NB4 (cell line): ENCODE measurements around the gene IHH.

Experiments used
- DNase-seq: peaks from one replicate; pipeline ENCODE4 v3.0.0; 2010; ENCODE audit warnings: low read depth
- H3K4me3 ChIP-seq: one replicate; pipeline ENCODE4 v1.5.1; 2011; ENCODE audit warnings: mild to moderate bottlenecking, low read depth, low read length, moderate library complexity
- MYC ChIP-seq: IDR thresholded peaks from 2 replicates; pipeline ENCODE4 v1.6.1; 2011; ENCODE audit warnings: low read depth, low read length
- POLR2A ChIP-seq: IDR thresholded peaks from 2 replicates; pipeline ENCODE4 v1.6.1; 2011; ENCODE audit warnings: mild to moderate bottlenecking; ENCODE audit not compliant: insufficient read length; ENCODE audit errors: extremely low read depth
- TF ChIP-seq, protein P1 (sequence below): IDR thresholded peaks from one replicate; pipeline ENCODE4 v1.5.1; 2012; ENCODE audit warnings: low read depth, low read length
- TF ChIP-seq, protein P2 (sequence below): IDR thresholded peaks from 2 replicates; pipeline ENCODE4 v1.6.1; 2011; ENCODE audit warnings: low read depth, low read length

IHH gene

DNA sequence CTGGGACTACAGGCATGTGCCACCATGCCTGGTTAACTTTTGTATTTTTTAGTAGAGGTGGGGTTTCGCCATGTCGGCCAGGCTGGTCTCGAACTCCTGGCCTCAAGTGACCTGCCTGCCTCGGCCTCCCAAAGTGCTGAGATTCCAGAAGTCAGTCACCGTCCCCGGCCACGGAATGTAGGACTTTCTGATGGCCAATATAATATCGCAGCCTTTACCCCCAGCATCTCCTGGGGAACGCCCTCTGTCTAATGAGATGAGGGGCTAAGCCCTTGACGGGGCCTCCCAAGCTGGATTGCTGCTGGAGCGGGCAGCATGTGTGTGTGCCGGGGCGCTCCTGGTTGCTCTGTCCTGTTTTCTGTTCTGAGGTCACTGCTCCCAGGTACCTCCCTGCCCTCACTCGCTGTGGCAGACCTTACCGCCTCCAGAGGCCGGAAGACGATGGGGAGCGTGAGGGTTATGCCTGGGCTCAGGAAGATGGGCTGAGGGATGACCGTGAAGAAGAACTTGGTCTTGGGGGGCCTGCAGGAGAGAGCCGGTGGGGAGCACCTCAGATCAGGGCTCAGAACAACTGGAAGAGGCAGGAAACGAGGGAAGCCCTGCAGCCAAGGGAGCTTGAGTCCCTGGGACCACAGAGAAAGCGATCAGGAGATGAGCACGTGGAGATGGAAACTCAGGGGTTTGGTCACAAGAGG is 28.5 kb downstream of the IHH start:
- no peak overlapping the region for H3K4me3 ChIP-seq
- DNase-seq: no peak
- no peak for TF ChIP-seq POLR2A
- TF ChIP-seq, protein P1, sequence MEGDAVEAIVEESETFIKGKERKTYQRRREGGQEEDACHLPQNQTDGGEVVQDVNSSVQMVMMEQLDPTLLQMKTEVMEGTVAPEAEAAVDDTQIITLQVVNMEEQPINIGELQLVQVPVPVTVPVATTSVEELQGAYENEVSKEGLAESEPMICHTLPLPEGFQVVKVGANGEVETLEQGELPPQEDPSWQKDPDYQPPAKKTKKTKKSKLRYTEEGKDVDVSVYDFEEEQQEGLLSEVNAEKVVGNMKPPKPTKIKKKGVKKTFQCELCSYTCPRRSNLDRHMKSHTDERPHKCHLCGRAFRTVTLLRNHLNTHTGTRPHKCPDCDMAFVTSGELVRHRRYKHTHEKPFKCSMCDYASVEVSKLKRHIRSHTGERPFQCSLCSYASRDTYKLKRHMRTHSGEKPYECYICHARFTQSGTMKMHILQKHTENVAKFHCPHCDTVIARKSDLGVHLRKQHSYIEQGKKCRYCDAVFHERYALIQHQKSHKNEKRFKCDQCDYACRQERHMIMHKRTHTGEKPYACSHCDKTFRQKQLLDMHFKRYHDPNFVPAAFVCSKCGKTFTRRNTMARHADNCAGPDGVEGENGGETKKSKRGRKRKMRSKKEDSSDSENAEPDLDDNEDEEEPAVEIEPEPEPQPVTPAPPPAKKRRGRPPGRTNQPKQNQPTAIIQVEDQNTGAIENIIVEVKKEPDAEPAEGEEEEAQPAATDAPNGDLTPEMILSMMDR: no peak
- TF ChIP-seq MYC: no peak
- TF ChIP-seq, protein P2, sequence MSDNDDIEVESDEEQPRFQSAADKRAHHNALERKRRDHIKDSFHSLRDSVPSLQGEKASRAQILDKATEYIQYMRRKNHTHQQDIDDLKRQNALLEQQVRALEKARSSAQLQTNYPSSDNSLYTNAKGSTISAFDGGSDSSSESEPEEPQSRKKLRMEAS: no peak

DNA sequence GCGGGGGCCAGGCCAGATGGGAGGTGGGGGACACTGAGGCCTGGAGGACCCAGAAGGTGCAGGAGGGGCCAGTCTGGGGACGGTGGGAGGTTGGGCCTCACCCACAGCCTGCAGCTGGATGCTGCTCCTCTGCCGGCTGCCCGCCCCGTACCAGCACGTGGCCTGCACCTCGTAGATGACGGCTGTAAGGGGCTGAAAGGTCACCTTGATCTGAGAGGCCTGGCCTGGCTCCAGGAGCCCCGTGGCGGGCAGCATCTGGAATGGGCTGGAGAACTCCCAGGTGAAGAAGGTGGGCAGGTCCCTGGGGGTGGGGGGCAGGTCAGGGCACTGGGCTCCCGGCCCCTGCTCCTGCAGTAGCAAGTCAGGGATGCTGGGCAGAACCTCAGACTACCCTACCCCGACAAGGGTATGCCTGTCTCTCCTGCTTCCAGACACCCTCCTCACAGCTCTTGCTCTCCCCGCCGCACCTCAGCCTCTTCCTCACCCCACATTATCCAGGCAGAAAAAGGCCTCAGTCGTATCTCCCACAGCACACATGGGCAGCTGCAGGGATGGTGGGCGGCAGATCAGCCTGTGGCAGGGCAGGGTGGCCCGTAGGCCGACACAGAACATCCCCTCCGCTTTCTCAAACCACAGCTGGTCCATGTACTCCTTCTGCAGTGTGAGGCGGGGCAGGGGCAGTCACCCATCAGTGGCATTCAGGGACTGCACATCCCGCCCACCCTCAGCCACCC is 29.5 kb downstream of the IHH start:
- H3K4me3 ChIP-seq: no peak overlapping the region
- no peak for DNase-seq
- TF ChIP-seq, protein P1: no peak
- TF ChIP-seq MYC: no peak

DNA sequence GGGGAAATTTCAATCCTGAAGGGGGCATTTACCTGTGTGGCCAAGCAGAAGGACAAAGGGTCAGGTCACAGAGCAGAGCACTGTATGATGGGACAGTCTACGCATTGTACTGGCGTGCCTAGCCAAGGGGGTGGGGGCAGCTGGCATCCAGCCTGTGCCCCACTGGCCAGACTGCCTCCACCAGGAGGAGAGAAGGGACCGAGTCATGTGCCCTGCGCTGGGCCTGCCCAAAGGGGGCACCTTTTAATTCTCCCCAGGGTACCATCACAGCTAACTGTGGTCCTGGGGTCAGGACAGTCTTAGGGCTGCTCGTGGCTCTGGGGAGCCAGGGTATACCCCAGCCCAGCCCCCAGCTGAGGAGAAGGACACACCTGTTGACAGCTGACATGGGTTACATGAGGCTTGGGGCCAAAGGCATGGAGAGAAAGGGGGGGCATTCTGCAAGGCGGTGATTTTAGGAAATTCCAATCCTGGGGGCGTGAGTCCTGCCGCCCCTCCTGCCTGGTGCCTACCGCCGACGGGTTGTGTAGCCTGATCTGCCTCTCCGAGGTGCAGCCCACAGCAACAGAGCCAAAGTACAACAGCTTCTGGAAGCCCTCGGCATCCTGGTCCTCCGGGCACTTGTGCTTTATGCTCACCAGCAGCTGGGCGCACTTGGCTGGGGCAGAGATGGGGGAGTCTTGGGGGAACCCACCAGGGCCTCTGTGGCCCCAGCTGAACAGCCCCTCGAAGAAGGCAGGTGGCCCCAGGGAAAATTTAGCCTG is 30.4 kb downstream of the IHH start:
- TF ChIP-seq, protein P2: no peak
- TF ChIP-seq MYC (no peak), POLR2A (no peak)
- TF ChIP-seq, protein P1: no peak
- no peak overlapping the region for H3K4me3 ChIP-seq
- DNase-seq: no peak

DNA sequence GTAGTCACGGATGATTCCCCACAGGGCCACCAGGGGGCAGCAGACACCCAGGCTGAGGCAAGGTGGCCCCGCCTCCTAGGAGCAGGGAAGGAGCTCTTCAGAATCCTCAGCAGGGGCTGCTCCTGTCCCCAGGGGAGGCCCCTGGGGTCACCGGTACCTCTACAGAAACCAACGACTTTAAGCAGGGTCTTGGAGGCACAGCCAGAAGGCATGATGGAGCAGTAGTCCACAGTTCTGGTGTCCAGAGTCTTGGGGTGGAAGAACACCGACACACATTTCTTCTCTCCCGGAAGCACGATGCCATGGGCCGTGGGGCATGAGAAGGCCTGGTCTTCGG is 30.9 kb downstream of the IHH start:
- no peak overlapping the region for H3K4me3 ChIP-seq
- peak; percentile 81 for DNase-seq
- TF ChIP-seq, protein P2: no peak
- no peak for TF ChIP-seq MYC
- TF ChIP-seq, protein P1: peak; percentile 94

DNA sequence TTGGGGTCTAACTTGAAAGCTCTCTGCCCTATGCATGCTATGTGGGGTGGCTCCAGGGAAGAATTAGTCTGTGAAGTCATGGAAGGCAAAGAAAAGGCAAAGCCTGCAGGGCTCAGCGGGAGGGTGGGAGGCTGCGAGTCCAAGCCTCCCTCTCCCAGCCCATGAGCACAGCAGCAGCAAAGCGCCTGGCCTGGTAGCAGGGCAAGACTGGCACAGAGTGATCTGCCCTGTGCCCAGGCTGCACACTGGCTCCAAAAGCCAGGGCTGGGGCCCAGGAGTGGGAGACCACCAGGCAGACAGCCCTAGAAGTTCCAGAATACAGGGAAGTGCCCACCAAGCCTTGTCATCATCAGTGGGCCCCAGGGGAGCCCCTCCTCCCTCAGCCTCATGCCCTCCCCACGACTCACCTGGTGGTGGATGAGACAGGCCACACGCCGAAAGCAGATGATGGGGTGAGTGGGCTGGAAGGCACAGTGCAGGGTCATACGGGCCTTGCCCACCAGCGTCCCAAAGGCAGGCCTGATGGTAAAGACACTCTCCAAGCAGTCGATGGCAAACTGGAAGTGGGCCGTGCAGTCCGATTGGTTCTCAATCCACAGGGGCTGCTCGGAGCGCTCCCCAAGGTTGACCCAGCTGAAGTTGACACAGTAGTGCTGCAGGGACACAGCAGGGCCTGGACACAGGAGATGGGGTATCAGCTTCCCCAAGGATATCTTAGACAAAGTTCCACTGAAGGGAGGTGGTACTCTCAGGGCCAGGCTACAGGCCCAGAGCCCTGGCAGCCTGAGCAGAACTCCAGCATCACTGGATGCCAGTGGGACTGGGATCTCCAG is 31.5 kb downstream of the IHH start:
- H3K4me3 ChIP-seq: no peak overlapping the region
- DNase-seq: no peak
- TF ChIP-seq MYC (no peak), POLR2A (no peak)
- TF ChIP-seq, protein P2: no peak
- TF ChIP-seq, protein P1: no peak
